Measurements from ENCODE around the gene JAK1. TPM values are rescaled to one million over a fixed set of nuclear protein-coding genes. Genes with fewer than 3 reads are reported as not detected.

JAK1 gene
- total RNA-seq, 1 donor from 2014 or later, result 106 TPM

DNA sequence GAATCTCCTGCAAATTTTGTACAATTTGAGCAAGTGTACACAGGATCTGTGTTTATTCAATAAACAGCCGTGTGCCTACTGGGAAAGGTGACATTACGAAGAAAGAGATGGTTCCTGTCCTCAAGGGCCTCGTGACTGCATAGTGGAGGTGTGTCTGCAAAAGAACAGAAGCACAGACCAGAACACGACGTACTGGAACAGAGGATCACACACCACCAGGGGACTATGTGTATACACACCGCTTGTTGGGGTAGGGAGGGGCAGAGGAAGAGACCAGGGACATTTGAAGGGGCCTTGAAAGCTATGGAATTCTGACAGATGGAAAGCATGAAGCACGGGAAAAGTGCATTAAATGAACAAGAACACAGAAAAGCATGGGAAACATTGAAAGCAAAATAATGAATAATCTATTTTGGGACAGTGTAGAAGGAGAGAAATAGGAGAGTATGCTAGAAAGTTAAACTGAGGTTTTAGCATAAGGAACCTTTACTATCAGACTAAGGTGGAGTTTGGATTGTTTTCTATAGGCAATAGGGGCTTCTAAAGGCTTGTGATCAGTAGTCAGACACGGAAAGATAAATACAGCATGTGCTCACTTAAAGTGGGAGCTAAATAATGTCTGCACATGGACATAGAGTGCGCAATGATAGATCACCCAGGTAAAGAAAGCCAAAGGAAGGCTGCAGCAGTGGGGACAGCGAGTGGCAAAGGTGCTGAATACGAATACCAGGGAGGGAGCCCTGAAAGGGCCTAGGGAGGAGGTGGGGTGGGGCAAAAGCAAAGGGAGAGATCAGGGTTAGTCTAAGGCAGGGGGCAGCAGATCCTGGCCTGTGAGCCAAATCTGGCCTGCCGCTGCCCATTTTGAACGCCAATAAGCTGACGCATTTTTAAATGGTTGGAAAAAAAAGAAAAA, 11.0 kb downstream of the JAK1 start:
- intact Hi-C loops (cut with micrococcal nuclease), result loop anchor here (10.0 kb wide), 1 partner anchor 61 kb away; no protein-coding TSS in a partner anchor
- Histone ChIP-seq H3K9me3 (replicated peaks) (no peaks in the 10 kb centered on the region), H3K36me3 (no peaks in the 10 kb centered on the region), H3K4me1 (peaks cover 92% of the 10 kb centered on the region), H3K27me3 (ENCODE audit: low read depth) (no peaks in the 10 kb centered on the region), H3K4me3 (no peak overlapping the region), H3K27ac (replicated peaks) (peak overlapping the region; percentile 87)
- peak; percentile 33 for DNase-seq
- TF ChIP-seq, protein P1, sequence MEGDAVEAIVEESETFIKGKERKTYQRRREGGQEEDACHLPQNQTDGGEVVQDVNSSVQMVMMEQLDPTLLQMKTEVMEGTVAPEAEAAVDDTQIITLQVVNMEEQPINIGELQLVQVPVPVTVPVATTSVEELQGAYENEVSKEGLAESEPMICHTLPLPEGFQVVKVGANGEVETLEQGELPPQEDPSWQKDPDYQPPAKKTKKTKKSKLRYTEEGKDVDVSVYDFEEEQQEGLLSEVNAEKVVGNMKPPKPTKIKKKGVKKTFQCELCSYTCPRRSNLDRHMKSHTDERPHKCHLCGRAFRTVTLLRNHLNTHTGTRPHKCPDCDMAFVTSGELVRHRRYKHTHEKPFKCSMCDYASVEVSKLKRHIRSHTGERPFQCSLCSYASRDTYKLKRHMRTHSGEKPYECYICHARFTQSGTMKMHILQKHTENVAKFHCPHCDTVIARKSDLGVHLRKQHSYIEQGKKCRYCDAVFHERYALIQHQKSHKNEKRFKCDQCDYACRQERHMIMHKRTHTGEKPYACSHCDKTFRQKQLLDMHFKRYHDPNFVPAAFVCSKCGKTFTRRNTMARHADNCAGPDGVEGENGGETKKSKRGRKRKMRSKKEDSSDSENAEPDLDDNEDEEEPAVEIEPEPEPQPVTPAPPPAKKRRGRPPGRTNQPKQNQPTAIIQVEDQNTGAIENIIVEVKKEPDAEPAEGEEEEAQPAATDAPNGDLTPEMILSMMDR (IDR thresholded peaks at IDR 0.05; ENCODE audit: borderline replicate concordance), result no peak

DNA sequence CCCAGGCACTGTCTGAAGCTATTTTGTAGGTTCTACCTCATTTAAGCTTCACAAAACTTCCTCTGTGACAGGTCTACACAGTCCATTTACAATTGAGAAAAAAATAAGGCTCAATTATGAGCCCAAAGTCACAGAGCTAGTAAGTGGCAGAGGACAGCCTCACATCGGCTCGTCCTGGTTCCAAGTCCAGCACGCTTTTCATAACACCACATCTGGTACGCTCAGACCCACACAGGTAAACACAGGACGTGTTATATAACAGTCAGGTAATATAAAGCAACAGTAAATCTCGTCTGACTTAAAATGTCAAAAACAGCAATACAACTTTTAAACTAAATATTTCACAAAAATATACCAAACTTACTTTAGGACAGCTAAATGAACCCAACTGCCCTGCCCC, 13.1 kb downstream of the JAK1 start:
- intact Hi-C loops (cut with micrococcal nuclease), result loop anchor here (10.0 kb wide), 1 partner anchor 58 kb away; no protein-coding TSS in a partner anchor
- no peak for DNase-seq
- H3K27ac ChIP-seq (replicated peaks), result no peak overlapping the region

DNA sequence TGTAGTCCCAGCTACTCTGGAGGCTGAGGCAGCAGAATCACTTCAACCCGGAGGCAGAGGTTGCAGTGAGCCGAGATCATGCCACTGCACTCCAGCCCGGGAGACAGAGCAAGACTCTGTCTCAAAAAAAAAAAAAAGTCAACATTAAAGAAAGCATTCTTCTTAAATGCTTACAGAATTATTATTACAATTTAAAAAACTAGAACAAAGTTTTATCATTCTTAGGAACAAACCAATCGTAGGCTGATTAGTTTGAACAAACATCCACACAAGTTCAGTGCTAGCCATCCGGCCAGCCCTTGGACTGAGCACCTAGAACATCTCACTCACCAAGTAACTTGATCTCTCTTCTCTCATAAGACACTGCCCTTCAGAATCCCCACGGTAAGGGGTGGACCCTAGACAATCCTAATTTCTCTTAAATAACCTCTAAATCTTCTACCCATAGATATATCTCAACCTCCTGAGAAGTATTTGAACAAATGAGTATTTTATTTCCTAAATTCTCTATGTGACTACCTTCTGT, 16.0 kb downstream of the JAK1 start:
- Histone ChIP-seq H3K27me3 (ENCODE audit: low read depth) (no peaks in the 10 kb centered on the region), H3K4me3 (no peak overlapping the region), H3K9me3 (replicated peaks) (no peaks in the 10 kb centered on the region), H3K36me3 (no peaks in the 10 kb centered on the region), H3K27ac (replicated peaks) (no peak overlapping the region), H3K4me1 (peaks cover 91% of the 10 kb centered on the region)
- no peak for DNase-seq
- TF ChIP-seq, protein P1 (IDR thresholded peaks at IDR 0.05; ENCODE audit: borderline replicate concordance), result no peak
- intact Hi-C loops (cut with micrococcal nuclease), result loop anchor here (10.0 kb wide), 1 partner anchor 56 kb away; no protein-coding TSS in a partner anchor

More for the DNA sequence above, 13.1 kb downstream of the JAK1 start:
- no peak overlapping the region for H3K4me3 ChIP-seq
- no peaks in the 10 kb centered on the region for H3K9me3 ChIP-seq (replicated peaks)
- no peaks in the 10 kb centered on the region for H3K27me3 ChIP-seq (ENCODE audit: low read depth)
- no peaks in the 10 kb centered on the region for H3K36me3 ChIP-seq
- TF ChIP-seq, protein P1 (IDR thresholded peaks at IDR 0.05; ENCODE audit: borderline replicate concordance), result no peak
- H3K4me1 ChIP-seq, result peaks cover 94% of the 10 kb centered on the region

DNA sequence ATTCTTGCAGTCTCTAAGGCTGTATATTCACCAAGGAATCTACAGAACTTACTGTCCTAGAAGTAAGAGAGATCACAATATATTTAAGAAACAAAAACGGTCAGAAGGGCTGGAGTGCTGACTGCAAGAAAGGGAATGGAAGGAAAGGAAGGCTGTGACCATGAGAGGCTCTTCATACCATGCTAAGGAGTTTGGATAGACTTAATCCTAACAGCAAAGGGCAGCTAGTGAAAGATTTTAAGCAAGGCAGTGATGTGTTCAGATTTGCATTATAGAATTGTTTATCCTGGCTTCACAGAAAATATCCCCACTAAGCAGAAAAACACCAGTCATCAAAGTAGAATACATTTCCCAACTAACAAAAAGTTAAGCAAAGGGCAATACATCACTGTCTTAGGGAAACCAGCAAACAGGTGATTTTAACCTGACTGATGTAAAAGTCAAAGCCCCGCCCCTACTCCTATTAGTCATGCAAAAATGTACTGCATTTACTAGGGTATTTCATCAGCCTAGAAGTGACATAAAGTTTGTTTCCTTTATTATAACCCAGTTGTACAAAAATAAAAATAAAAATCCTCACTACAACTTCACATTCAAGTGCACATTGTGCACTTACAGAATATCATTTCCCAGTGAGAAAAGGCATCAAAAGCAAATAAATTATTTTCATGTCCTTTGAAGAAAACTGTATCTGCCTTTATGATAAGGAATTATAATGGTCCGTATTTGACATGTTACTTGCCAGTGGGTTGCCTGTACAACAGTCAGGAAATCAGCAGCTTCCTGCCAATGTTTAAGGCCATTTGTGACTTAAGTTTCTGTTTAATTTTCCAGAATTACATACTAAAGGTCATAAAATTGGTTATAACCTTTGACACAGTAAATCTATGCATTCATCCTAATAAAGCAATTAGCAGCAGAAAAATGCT, 17.2 kb downstream of the JAK1 start:
- Histone ChIP-seq H3K27me3 (ENCODE audit: low read depth) (no peaks in the 10 kb centered on the region), H3K27ac (replicated peaks) (no peak overlapping the region), H3K36me3 (no peaks in the 10 kb centered on the region), H3K4me3 (no peak overlapping the region), H3K9me3 (replicated peaks) (no peaks in the 10 kb centered on the region), H3K4me1 (peaks cover 85% of the 10 kb centered on the region)
- intact Hi-C loops (cut with micrococcal nuclease), result no loop called here
- TF ChIP-seq, protein P1 (IDR thresholded peaks at IDR 0.05; ENCODE audit: borderline replicate concordance), result no peak
- no peak for DNase-seq

DNA sequence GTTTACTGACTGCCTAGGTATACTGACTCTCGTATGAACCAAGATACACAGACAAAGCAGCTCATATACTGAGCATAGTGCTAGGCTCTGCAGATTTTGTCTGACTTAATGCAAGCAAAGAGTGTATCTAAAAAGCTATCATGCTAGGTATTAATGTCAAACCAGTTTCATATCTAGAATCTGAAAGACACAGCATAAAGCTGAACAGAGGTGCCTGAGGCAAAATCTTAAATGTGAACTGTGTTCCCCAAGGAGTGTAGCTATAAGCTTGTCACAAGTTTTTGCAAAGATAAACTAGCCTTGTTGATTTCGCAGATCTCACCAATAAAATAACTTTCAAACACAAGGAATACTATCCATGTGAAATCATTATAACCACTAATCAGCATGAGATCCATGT, 18.1 kb downstream of the JAK1 start:
- TF ChIP-seq, protein P1 (IDR thresholded peaks at IDR 0.05; ENCODE audit: borderline replicate concordance), result no peak
- Histone ChIP-seq H3K4me1 (peaks cover 84% of the 10 kb centered on the region), H3K4me3 (no peak overlapping the region), H3K27me3 (ENCODE audit: low read depth) (no peaks in the 10 kb centered on the region), H3K36me3 (no peaks in the 10 kb centered on the region), H3K9me3 (replicated peaks) (no peaks in the 10 kb centered on the region), H3K27ac (replicated peaks) (no peak overlapping the region)
- DNase-seq, result no peak
- intact Hi-C loops (cut with micrococcal nuclease), result no loop called here

Measured in left ventricle myocardium inferior (tissue), 1 donor.